Measurements from ENCODE around the gene STING1. TPM values are rescaled to one million over a fixed set of nuclear protein-coding genes. Genes with fewer than 3 reads are reported as not detected.
"Not testable (repeated sequence)": the region's sequence is repeated elsewhere in the genome, so short reads cannot be mapped to it uniquely, and the experiment has no call there.

The STING1 gene
- total RNA-seq, 1 donor from 2014 or later, result 18.9 TPM

- no peak for TF ChIP-seq CTCF (conservative IDR thresholded peaks at IDR 0.05; ENCODE audit: low read depth, low read length)
- no peak for DNase-seq (ENCODE audit: low read depth)
- no peak overlapping the region for H3K4me3 ChIP-seq (ENCODE audit: low read depth, low read length)
Measured at GRCh38 chr5:139451878-139452660, 30.5 kb downstream of the STING1 start.

- TF ChIP-seq CTCF (conservative IDR thresholded peaks at IDR 0.05; ENCODE audit: low read depth, low read length), result no peak
- H3K4me3 ChIP-seq (ENCODE audit: low read depth, low read length), result no peak overlapping the region
- no peak for DNase-seq (ENCODE audit: low read depth)
Measured at GRCh38 chr5:139451176-139451575, 31.4 kb downstream of the STING1 start.

- DNase-seq (ENCODE audit: low read depth), result no peak
- TF ChIP-seq CTCF (conservative IDR thresholded peaks at IDR 0.05; ENCODE audit: low read depth, low read length), result no peak
- H3K4me3 ChIP-seq (ENCODE audit: low read depth, low read length), result no peak overlapping the region
Measured at GRCh38 chr5:139446956-139447779, 35.4 kb downstream of the STING1 start.

- no peak for TF ChIP-seq CTCF (conservative IDR thresholded peaks at IDR 0.05; ENCODE audit: low read depth, low read length)
- no peak for DNase-seq (ENCODE audit: low read depth)
- no peak overlapping the region for H3K4me3 ChIP-seq (ENCODE audit: low read depth, low read length)
Measured at GRCh38 chr5:139445325-139446170, 37.0 kb downstream of the STING1 start.

GRCh38 chr5:139443831-139444453 is 38.6 kb downstream of the STING1 start:
- no peak for DNase-seq (ENCODE audit: low read depth)
- no peak overlapping the region for H3K4me3 ChIP-seq (ENCODE audit: low read depth, low read length)
- TF ChIP-seq CTCF (conservative IDR thresholded peaks at IDR 0.05; ENCODE audit: low read depth, low read length), result no peak

GRCh38 chr5:139440416-139440815 is 42.1 kb downstream of the STING1 start:
- not testable (repeated sequence) for DNase-seq (ENCODE audit: low read depth); H3K4me3 ChIP-seq (ENCODE audit: low read depth, low read length)

All from epithelial cell of proximal tubule (primary cell).